HepG2 (cell line): ENCODE results near the gene FLRT3. TPM values are rescaled to one million over a fixed set of nuclear protein-coding genes. Genes with fewer than 3 reads are reported as not detected.

Experiments used
- ATAC-seq: fragments of 200-7000 bp; cut with Tn5 transposase; 3 replicates; pipeline ENCODE4 v1.9.1; 2020; ENCODE audit warnings: mild to moderate bottlenecking, moderate library complexity
- BruUV-seq: library from RNA; stranded (reverse); fragments of 400-500 nt; replicated peaks from 2 replicates; lab custom pipeline; 2021; lab: Mats Ljungman, UMichigan
- CTCF ChIA-PET: fragments of 300-600 bp; formaldehyde crosslinking; extraction: SDS; loops from one replicate; lab custom pipeline; 2021; ENCODE audit warnings: low total read pairs, inconsistent platforms, low intra/inter-chr PET ratio; lab: Yijun Ruan, JAX
- POLR2A ChIA-PET: fragments of 350-600 bp; sonication (Branson Sonifier 250); formaldehyde crosslinking; loops from one replicate; lab custom pipeline; 2020; ENCODE audit warnings: antibody characterized with exemption, inconsistent platforms; lab: Yijun Ruan, JAX
- DNase-seq: peaks from one replicate; pipeline ENCODE4 v3.0.0-alpha.2; 2015; ENCODE audit warnings: low spot score
- FAIRE-seq: peaks from 3 replicates; lab custom pipeline; 2011; peaks lifted over from hg19 to GRCh38; lab: Jason Lieb, UNC
- H2AFZ ChIP-seq: one replicate; pipeline ENCODE4 v1.6.1; 2011; ENCODE audit warnings: low read length, inconsistent platforms
- H3K27ac ChIP-seq: fragments of 300-600 bp; 3 replicates; pipeline ENCODE4 v1.8.0; 2011; ENCODE audit warnings: mixed run types, mild to moderate bottlenecking, mixed read lengths, low read length, inconsistent platforms; ENCODE audit not compliant: insufficient read depth; ENCODE audit errors: extremely low read length
- H3K27me3 ChIP-seq, 2 experiments: fragments of 200-600 bp in 1 of 2; 2 replicates in 1 of 2; 3 replicates in 1 of 2; pipeline versions ENCODE4 v1.6.0 to v1.8.0; 2011; ENCODE audit warnings: low read length in 2 of 2, mild to moderate bottlenecking in 2 of 2, moderate library complexity in 2 of 2, inconsistent platforms in 1 of 2; ENCODE audit not compliant: insufficient read depth in 2 of 2, control insufficient read depth in 1 of 2
- H3K36me3 ChIP-seq, 2 experiments: fragments of 200-600 bp in 1 of 2; replicated peaks in 1 of 2; 2 replicates in 1 of 2; 3 replicates in 1 of 2; pipeline versions ENCODE4 v1.5.1 to v1.8.0; 2011; ENCODE audit warnings: low read length in 2 of 2, inconsistent platforms in 1 of 2; ENCODE audit not compliant: insufficient read depth in 2 of 2, control insufficient read depth in 1 of 2
- H3K4me1 ChIP-seq: 2 replicates; pipeline ENCODE4 v1.5.1; 2012; ENCODE audit warnings: low read length, inconsistent platforms; ENCODE audit not compliant: insufficient read depth
- H3K4me2 ChIP-seq: 2 replicates; pipeline ENCODE4 v1.6.0; 2011; ENCODE audit warnings: low read depth, low read length, inconsistent platforms
- H3K4me3 ChIP-seq, 3 experiments: fragments of 200-600 bp in 1 of 3; sonication (generic), shearing (Covaris generic) in 1 of 3; replicated peaks in 1 of 3; 2 replicates each; pipeline ENCODE4 v1.5.1; 2011 to 2016; ENCODE audit warnings: low read length in 3 of 3, inconsistent platforms in 2 of 3, low read depth in 2 of 3, mild to moderate bottlenecking in 2 of 3, control low read depth in 1 of 3, mixed read lengths in 1 of 3; ENCODE audit not compliant: insufficient read depth in 1 of 3
- H3K79me2 ChIP-seq: one replicate; pipeline ENCODE4 v1.6.1; 2011; ENCODE audit warnings: low read length, inconsistent platforms; ENCODE audit not compliant: insufficient read depth
- H3K9ac ChIP-seq: 2 replicates; pipeline ENCODE4 v1.6.0; 2011; ENCODE audit warnings: mild to moderate bottlenecking, low read depth, low read length, inconsistent platforms; ENCODE audit not compliant: insufficient read depth
- H3K9me3 ChIP-seq: 2 replicates; pipeline ENCODE4 v1.5.1; 2012; ENCODE audit warnings: mild to moderate bottlenecking, low read length
- H4K20me1 ChIP-seq: 2 replicates; pipeline ENCODE4 v1.6.0; 2011; ENCODE audit warnings: inconsistent platforms, mild to moderate bottlenecking, low read length, moderate library complexity; ENCODE audit not compliant: insufficient read depth
- AFF4 ChIP-seq: sonication (generic); formaldehyde crosslinking; IDR thresholded peaks from 2 replicates; pipeline ENCODE4 v1.4.0; 2020; ENCODE audit warnings: missing genetic modification reagents
- CENPT ChIP-seq: sonication (generic); formaldehyde crosslinking; IDR thresholded peaks from 2 replicates; pipeline ENCODE4 v1.8.0; 2022; ENCODE audit warnings: low read depth, mild to moderate bottlenecking, moderate library complexity, missing genetic modification reagents
- EED ChIP-seq: sonication (generic); formaldehyde crosslinking; IDR thresholded peaks from 2 replicates; pipeline ENCODE4 v1.5.0; 2020; ENCODE audit warnings: mild to moderate bottlenecking, missing genetic modification reagents
- FUBP1 ChIP-seq: sonication (generic); formaldehyde crosslinking; IDR thresholded peaks from 2 replicates; pipeline ENCODE4 v1.5.1; 2020; ENCODE audit warnings: missing genetic modification reagents, mild to moderate bottlenecking, borderline replicate concordance
- HCFC1 ChIP-seq: fragments of 150-350 bp; IDR thresholded peaks from 2 replicates; pipeline ENCODE4 v1.6.1; 2014; ENCODE audit warnings: low read depth, low read length
- MTA1 ChIP-seq: sonication (generic); formaldehyde crosslinking; IDR thresholded peaks from 2 replicates; pipeline ENCODE4 v1.4.0; 2020; ENCODE audit warnings: missing genetic modification reagents, mild to moderate bottlenecking, borderline replicate concordance
- NKX3-1 ChIP-seq: sonication (generic); formaldehyde crosslinking; IDR thresholded peaks from 2 replicates; pipeline ENCODE4 v1.5.0; 2020; ENCODE audit warnings: missing genetic modification reagents
- SETDB1 ChIP-seq: sonication (generic); formaldehyde crosslinking; IDR thresholded peaks from 2 replicates; pipeline ENCODE4 v1.5.1; 2020; ENCODE audit warnings: missing genetic modification reagents, mild to moderate bottlenecking, borderline replicate concordance
- ZNF101 ChIP-seq: sonication (generic); formaldehyde crosslinking; IDR thresholded peaks from 2 replicates; pipeline ENCODE4 v1.4.0; 2020; ENCODE audit warnings: mild to moderate bottlenecking, low read depth, missing genetic modification reagents, borderline replicate concordance
- ZNF3 ChIP-seq: IDR thresholded peaks from 2 replicates; pipeline ENCODE4 v1.7.0; 2017; ENCODE audit warnings: inconsistent platforms
- ZNF343 ChIP-seq: sonication (generic); formaldehyde crosslinking; IDR thresholded peaks from 2 replicates; pipeline ENCODE4 v1.4.0; 2020; ENCODE audit warnings: mild to moderate bottlenecking, missing genetic modification reagents
- ZNF496 ChIP-seq: sonication (generic); formaldehyde crosslinking; IDR thresholded peaks from 2 replicates; pipeline ENCODE4 v1.8.1; 2023; ENCODE audit warnings: mild to moderate bottlenecking, moderate library complexity, missing genetic modification reagents; ENCODE audit not compliant: insufficient replicate concordance
- ZNF792 ChIP-seq: IDR thresholded peaks from 2 replicates; pipeline ENCODE4 v1.6.1; 2016
- WGBS: methylation state at CpG from one replicate; pipeline ENCODE4 v1.1.6; 2017; ENCODE audit warnings: low lambda C conversion rate; 5-methylcytosine and 5-hydroxymethylcytosine counted together
- in situ Hi-C: cut with HindIII; loops from 2 replicates; pipeline ENCODE4 v1.10.0; 2017; ENCODE audit warnings: low pct_unique_long_range_greater_than_20kb; ENCODE audit not compliant: extremely low pct_ligation_motif_present
- intact Hi-C: fragments of 100-400 bp; cut with micrococcal nuclease; formaldehyde crosslinking; loops from one replicate; pipeline ENCODE4 v1.10.0; 2022; ENCODE audit not compliant: unreplicated experiment
- polyA plus RNA-seq, 8 experiments: library from polyadenylated mRNA; depleted of rRNA in 3 of 8; stranded (reverse) in 7 of 8; unstranded in 1 of 8; fragments of >200 nt; fragmentation: Illumina TruSeq in 4 of 8; extraction: Trizol in 4 of 8; gene quantifications; 2 replicates each; pipeline versions ENCODE4 v1.2.1 to v1.2.3, GENCODE V29; 2011 to 2016; ENCODE audit warnings: low read depth in 4 of 8, missing spikeins in 1 of 8, mixed read lengths in 1 of 8; ENCODE audit not compliant: insufficient read depth in 1 of 8
- total RNA-seq, 5 experiments: library from RNA; depleted of rRNA; stranded (reverse); fragments of >200 nt; fragmentation: Illumina TruSeq; extraction: Trizol; gene quantifications; 2 replicates each; pipeline ENCODE4 v1.2.3, GENCODE V29; 2016; ENCODE audit warnings: low read depth in 1 of 5

The FLRT3 gene
- total and polyA plus RNA-seq, 2 of the 13 experiments (the other 11 are each of a cell fraction or from before 2014, with no cell fraction given) = 0.44 to 5.3 TPM

- no peak for TF ChIP-seq ZNF343
- ATAC-seq (no peak), FAIRE-seq (no peak), DNase-seq (no peak)
- Histone ChIP-seq H3K9me3 (0 out of 2 replicates have a peak, but pooled peaks cover 4% of the 10 kb centered on the region), H3K9ac (no peak overlapping the region), H3K4me3 (no peak overlapping the region), H3K27me3 (no peaks in the 10 kb centered on the region), H3K4me1 (no peaks in the 10 kb centered on the region), H3K36me3 (no peaks in the 10 kb centered on the region), H3K4me2 (no peak overlapping the region), H3K79me2 (no peaks in the 10 kb centered on the region), H3K27ac (no peak overlapping the region), H2AFZ (no peak overlapping the region), H4K20me1 (no peaks in the 10 kb centered on the region)
- intact Hi-C loops (no loop called here), in situ Hi-C loops (no loop called here)
- BruUV-seq = no TSS peak
- ChIA-PET POLR2A (no interaction called here), CTCF (no interaction called here)
These were observed 33.8 kb downstream of the FLRT3 start for GRCh38 chr20:14303651-14304050.

GRCh38 chr20:14303106-14303505 lies 34.3 kb downstream of the FLRT3 start:
- CTCF ChIA-PET = no interaction called here
- Histone ChIP-seq H4K20me1 (no peaks in the 10 kb centered on the region), H3K79me2 (no peaks in the 10 kb centered on the region), H3K4me2 (no peak overlapping the region), H3K4me3 (no peak overlapping the region), H3K4me1 (no peaks in the 10 kb centered on the region), H3K9me3 (0 out of 2 replicates have a peak, but pooled peaks cover 4% of the 10 kb centered on the region), H3K27ac (no peak overlapping the region), H2AFZ (no peak overlapping the region), H3K9ac (no peak overlapping the region), H3K36me3 (no peaks in the 10 kb centered on the region), H3K27me3 (no peaks in the 10 kb centered on the region)
- in situ Hi-C loops = no loop called here
- POLR2A ChIA-PET = no interaction called here
- ATAC-seq = no peak
- intact Hi-C loops = no loop called here
- 51% methylated on average over 6 of the region's 6 CpGs for WGBS
- no peak for DNase-seq
- no peak for TF ChIP-seq EED (CRISPR knock-in tag)
- no peak for TF ChIP-seq AFF4 (CRISPR knock-in tag)
- TF ChIP-seq CENPT (CRISPR knock-in tag) = no peak
- no peak for TF ChIP-seq MTA1 (CRISPR knock-in tag)
- TF ChIP-seq ZNF101 = no peak
- no peak for TF ChIP-seq FUBP1 (CRISPR knock-in tag)
- no peak for TF ChIP-seq SETDB1 (CRISPR knock-in tag)
- no peak for TF ChIP-seq ZNF3 (CRISPR knock-in tag)
- no peak for TF ChIP-seq NKX3-1 (CRISPR knock-in tag)
- no peak for TF ChIP-seq ZNF792 (CRISPR knock-in tag)
- TF ChIP-seq HCFC1 = no peak
- TF ChIP-seq ZNF496 (CRISPR knock-in tag) = no peak
- no TSS peak for BruUV-seq
- FAIRE-seq = no peak
